ENCODE results near the gene CDC37L1. TPM values are rescaled to one million over a fixed set of nuclear protein-coding genes. Genes with fewer than 3 reads are reported as not detected.

The CDC37L1 gene
- total RNA-seq, 4 donors from 2014 or later, result 61.4 to 101 (median 84.7) TPM

DNA sequence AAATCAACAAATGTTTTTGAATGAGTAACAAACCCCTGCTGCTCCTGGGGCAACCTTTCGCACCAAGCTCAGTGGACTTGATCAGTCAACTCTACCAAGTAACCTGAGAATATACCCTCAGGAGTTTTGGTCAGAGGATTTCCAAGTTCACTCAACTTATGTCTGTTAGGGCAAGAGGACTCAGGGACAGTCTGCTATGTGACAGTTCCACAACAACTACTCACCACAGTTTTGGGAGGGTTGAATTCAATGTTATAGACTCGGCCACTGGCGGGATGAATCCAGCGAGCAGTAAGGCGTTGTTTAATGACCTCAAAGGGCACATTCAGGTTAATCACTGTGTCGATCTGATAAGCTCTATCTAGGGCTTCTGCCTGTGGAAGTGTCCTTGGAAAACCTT lies 39.5 kb downstream of the CDC37L1 start:
- ATAC-seq, result no peak
- peaks cover 4 to 87% of the 10 kb centered on the region in 2 donors for H3K36me3 ChIP-seq

DNA sequence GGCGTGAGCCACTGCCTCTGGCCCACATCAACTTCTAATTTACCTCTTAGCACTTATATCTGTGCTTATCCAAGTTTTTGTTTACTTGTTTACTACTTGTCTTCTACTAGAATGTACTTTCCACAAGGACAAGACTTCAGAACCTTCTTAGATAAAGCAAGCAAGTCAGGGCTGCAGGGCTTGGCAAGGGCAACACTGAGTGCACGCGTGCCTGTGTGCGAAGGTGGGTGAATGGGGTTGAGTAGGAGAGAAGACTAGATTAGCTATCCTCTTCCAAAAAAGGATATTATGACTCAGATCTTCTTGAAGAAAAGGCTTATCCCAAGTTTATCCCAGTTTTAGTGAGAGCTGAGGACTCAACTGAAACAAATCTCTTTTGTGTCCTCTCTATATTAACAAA lies 42.4 kb downstream of the CDC37L1 start:
- Histone ChIP-seq H3K27me3 (no peaks in the 10 kb centered on the region), H3K4me1 (no peaks in the 10 kb centered on the region), H3K9me3 (no peaks in the 10 kb centered on the region), H3K27ac (no peak overlapping the region), H3K4me3 (no peak overlapping the region), H3K36me3 (peaks cover 4 to 64% of the 10 kb centered on the region in 2 donors)
- 90 to 100% methylated on average over 2 to 3 of the region's 4 CpGs for WGBS, 2 donors (ENCODE audit: low coverage in 1 of 2)
- TF ChIP-seq POLR2A (IDR thresholded peaks at IDR 0.05) (no peak), EP300 (IDR thresholded peaks at IDR 0.05) (no peak), POLR2AphosphoS5 (IDR thresholded peaks at IDR 0.05) (no peak)
- TF ChIP-seq, protein P1, sequence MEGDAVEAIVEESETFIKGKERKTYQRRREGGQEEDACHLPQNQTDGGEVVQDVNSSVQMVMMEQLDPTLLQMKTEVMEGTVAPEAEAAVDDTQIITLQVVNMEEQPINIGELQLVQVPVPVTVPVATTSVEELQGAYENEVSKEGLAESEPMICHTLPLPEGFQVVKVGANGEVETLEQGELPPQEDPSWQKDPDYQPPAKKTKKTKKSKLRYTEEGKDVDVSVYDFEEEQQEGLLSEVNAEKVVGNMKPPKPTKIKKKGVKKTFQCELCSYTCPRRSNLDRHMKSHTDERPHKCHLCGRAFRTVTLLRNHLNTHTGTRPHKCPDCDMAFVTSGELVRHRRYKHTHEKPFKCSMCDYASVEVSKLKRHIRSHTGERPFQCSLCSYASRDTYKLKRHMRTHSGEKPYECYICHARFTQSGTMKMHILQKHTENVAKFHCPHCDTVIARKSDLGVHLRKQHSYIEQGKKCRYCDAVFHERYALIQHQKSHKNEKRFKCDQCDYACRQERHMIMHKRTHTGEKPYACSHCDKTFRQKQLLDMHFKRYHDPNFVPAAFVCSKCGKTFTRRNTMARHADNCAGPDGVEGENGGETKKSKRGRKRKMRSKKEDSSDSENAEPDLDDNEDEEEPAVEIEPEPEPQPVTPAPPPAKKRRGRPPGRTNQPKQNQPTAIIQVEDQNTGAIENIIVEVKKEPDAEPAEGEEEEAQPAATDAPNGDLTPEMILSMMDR (IDR thresholded peaks at IDR 0.05), result no peak
- no peak for ATAC-seq

More for the DNA sequence above, 39.5 kb downstream of the CDC37L1 start:
- no peaks in the 10 kb centered on the region for H3K27me3 ChIP-seq
- no peak overlapping the region for H3K27ac ChIP-seq
- no peaks in the 10 kb centered on the region for H3K4me1 ChIP-seq
- H3K4me3 ChIP-seq, result no peak overlapping the region
- WGBS, 2 donors (ENCODE audit: low coverage in 1 of 2), result 80 to 100% methylated on average over 1 to 2 of the region's 6 CpGs
- H3K9me3 ChIP-seq, result no peaks in the 10 kb centered on the region
- no peak for TF ChIP-seq POLR2A (IDR thresholded peaks at IDR 0.05)
- TF ChIP-seq, protein P1 (IDR thresholded peaks at IDR 0.05), result no peak
- no peak for TF ChIP-seq EP300 (IDR thresholded peaks at IDR 0.05)
- TF ChIP-seq POLR2AphosphoS5 (IDR thresholded peaks at IDR 0.05), result no peak

DNA sequence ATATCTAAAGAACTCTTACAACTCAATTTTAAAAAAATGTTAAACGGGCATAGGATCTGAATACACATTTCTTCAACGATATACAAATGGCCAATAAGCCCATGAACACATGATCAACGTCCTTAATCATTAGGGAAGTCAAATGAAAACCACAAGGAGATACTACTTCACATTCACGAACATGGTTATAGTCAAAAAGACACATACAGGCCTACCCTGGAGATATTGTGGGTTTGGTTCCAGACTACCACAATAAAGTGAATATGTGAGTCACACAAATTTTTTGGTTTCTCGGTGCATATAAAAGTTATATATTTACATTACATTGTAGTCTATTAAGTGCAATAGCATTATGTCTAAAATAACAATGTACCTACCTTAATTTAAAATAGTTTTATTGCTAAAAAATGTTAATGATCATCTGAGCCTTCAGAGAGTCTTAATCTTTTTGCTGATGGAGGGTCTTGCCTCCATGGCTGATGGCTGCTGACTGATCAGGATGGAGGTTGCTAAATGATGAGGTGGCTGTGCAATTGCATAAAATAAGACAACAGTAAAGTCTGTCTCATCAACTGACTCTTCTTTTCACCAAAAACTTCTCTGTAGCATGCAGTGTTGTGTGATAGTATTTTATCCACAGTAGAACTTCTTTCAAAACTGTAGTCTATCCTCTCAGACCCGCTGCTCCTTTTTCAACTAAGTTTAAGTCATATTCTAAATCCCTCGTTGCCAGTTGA lies 46.5 kb downstream of the CDC37L1 start:
- ATAC-seq, result no peak
- H3K4me3 ChIP-seq, result no peak overlapping the region
- WGBS, 2 donors (ENCODE audit: low coverage in 1 of 2), result 85 to 89% methylated on average over 5 to 7 of the region's 7 CpGs
- no peaks in the 10 kb centered on the region for H3K27me3 ChIP-seq
- peaks cover 0 to 24% of the 10 kb centered on the region in 2 donors for H3K36me3 ChIP-seq
- H3K9me3 ChIP-seq, result no peaks in the 10 kb centered on the region
- no peaks in the 10 kb centered on the region for H3K4me1 ChIP-seq
- no peak for TF ChIP-seq POLR2A (IDR thresholded peaks at IDR 0.05)
- no peak for TF ChIP-seq EP300 (IDR thresholded peaks at IDR 0.05)
- TF ChIP-seq POLR2AphosphoS5 (IDR thresholded peaks at IDR 0.05), result no peak
- TF ChIP-seq, protein P1 (IDR thresholded peaks at IDR 0.05), result no peak
- no peak overlapping the region for H3K27ac ChIP-seq

DNA sequence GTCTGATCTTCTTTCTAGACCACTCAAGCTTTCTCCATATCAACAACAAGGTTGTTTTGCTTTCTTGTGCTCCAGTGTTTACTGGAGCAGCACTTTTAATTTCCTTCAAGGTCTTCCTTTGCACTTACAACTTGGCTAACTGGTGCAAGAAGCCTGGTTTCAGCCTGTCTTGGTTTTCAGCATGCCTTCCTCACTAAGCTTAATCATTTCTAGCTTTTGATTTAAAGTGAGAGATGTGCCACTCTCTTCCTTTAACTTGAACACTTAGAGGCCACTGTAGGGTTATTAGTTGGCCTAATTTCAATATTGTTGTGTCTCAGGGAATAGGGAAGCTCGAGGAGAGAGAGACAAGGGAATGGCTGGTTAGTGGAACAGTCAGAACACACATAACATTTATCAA lies 48.2 kb downstream of the CDC37L1 start:
- no peak for TF ChIP-seq EP300 (IDR thresholded peaks at IDR 0.05)
- TF ChIP-seq POLR2A (IDR thresholded peaks at IDR 0.05), result no peak
- no peak for TF ChIP-seq POLR2AphosphoS5 (IDR thresholded peaks at IDR 0.05)
- TF ChIP-seq, protein P1 (IDR thresholded peaks at IDR 0.05), result no peak
- 88% methylated on average over 1 of the region's 1 CpG; no CpG with 5 or more reads in 1 of the 2 donors for WGBS, 2 donors (ENCODE audit: low coverage in 1 of 2)
- ATAC-seq, result no peak

DNA sequence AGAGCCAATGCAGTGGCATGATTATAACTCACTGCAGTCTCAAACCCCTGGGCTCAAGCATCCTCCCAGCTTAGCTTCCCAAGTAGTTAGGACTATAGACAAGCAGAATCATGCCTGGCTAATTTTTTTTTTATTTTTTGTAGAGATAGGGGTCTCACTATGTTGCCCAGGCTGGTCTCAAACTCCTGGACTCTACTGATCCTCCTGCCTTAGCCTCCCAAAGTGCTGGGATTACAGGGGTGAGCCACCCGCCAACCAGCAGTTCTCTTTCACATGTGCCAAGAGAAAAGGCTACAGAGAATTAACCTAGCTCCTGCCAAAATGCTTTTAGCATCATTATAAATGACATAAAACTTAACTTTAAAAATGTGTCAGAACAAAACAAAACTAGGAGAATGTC lies 53.5 kb downstream of the CDC37L1 start:
- Histone ChIP-seq H3K36me3 (no peaks in the 10 kb centered on the region), H3K4me3 (no peak overlapping the region), H3K27ac (no peak overlapping the region), H3K9me3 (no peaks in the 10 kb centered on the region), H3K4me1 (peaks cover 0 to 17% (median 0%) of the 10 kb centered on the region in 3 donors), H3K27me3 (no peaks in the 10 kb centered on the region)
- WGBS, 2 donors (ENCODE audit: low coverage in 1 of 2), result 100% methylated on average over 1 of the region's 1 CpG
- ATAC-seq, result no peak
- TF ChIP-seq, protein P1 (IDR thresholded peaks at IDR 0.05), result no peak
- TF ChIP-seq POLR2A (IDR thresholded peaks at IDR 0.05) (no peak), POLR2AphosphoS5 (IDR thresholded peaks at IDR 0.05) (no peak), EP300 (IDR thresholded peaks at IDR 0.05) (no peak)

More for the DNA sequence above, 48.2 kb downstream of the CDC37L1 start:
- Histone ChIP-seq H3K4me1 (no peaks in the 10 kb centered on the region), H3K36me3 (peaks cover 0 to 7% of the 10 kb centered on the region in 2 donors), H3K27me3 (no peaks in the 10 kb centered on the region), H3K4me3 (no peak overlapping the region), H3K27ac (no peak overlapping the region), H3K9me3 (no peaks in the 10 kb centered on the region)

Measured in gastroesophageal sphincter (tissue), 4 donors.